ENCODE data around the gene AMBRA1.

Gene AMBRA1

GRCh38 chr11:46600194-46600960 is 6.6 kb upstream of the AMBRA1 start:
- no peak for DNase-seq (ENCODE audit: extremely low read depth, insufficient read length)
- TF ChIP-seq CTCF (IDR thresholded peaks at IDR 0.05; ENCODE audit: insufficient read depth, low read length, poor library complexity, severe bottlenecking) = no peak
- H3K36me3 ChIP-seq (ENCODE audit: control insufficient read depth, insufficient read depth, low read length) = peaks cover 2% of the 10 kb centered on the region; the same call in 1 of the 2 replicates
- no peaks in the 10 kb centered on the region for H3K27me3 ChIP-seq (replicated peaks; ENCODE audit: control insufficient read depth, insufficient read depth, low read length)
- H3K4me3 ChIP-seq (replicated peaks; ENCODE audit: low read depth, low read length) = no peak overlapping the region

- DNase-seq (ENCODE audit: extremely low read depth, insufficient read length) = no peak
- Histone ChIP-seq H3K36me3 (ENCODE audit: control insufficient read depth, insufficient read depth, low read length) (peaks cover 2% of the 10 kb centered on the region; the same call in 1 of the 2 replicates), H3K4me3 (replicated peaks; ENCODE audit: low read depth, low read length) (no peak overlapping the region), H3K27me3 (replicated peaks; ENCODE audit: control insufficient read depth, insufficient read depth, low read length) (no peaks in the 10 kb centered on the region)
- TF ChIP-seq CTCF (IDR thresholded peaks at IDR 0.05; ENCODE audit: insufficient read depth, low read length, poor library complexity, severe bottlenecking) = no peak
Observed at GRCh38 chr11:46599340-46600193, 5.7 kb upstream of the AMBRA1 start.

- Histone ChIP-seq H3K4me3 (replicated peaks; ENCODE audit: low read depth, low read length) (no peak overlapping the region), H3K27me3 (replicated peaks; ENCODE audit: control insufficient read depth, insufficient read depth, low read length) (no peaks in the 10 kb centered on the region), H3K36me3 (ENCODE audit: control insufficient read depth, insufficient read depth, low read length) (no peaks in the 10 kb centered on the region)
- TF ChIP-seq CTCF (IDR thresholded peaks at IDR 0.05; ENCODE audit: insufficient read depth, low read length, poor library complexity, severe bottlenecking) = no peak
- no peak for DNase-seq (ENCODE audit: extremely low read depth, insufficient read length)
Observed at GRCh38 chr11:46597609-46598219, 3.9 kb upstream of the AMBRA1 start.

- no peak for DNase-seq (ENCODE audit: extremely low read depth, insufficient read length)
- no peaks in the 10 kb centered on the region for H3K27me3 ChIP-seq (replicated peaks; ENCODE audit: control insufficient read depth, insufficient read depth, low read length)
- no peaks in the 10 kb centered on the region for H3K36me3 ChIP-seq (ENCODE audit: control insufficient read depth, insufficient read depth, low read length)
- no peak for TF ChIP-seq CTCF (IDR thresholded peaks at IDR 0.05; ENCODE audit: insufficient read depth, low read length, poor library complexity, severe bottlenecking)
- H3K4me3 ChIP-seq (replicated peaks; ENCODE audit: low read depth, low read length) = no peak overlapping the region
Observed at GRCh38 chr11:46597155-46597554, 3.3 kb upstream of the AMBRA1 start.

GRCh38 chr11:46594785-46595184 is 962 bp upstream of the AMBRA1 start:
- no peak for DNase-seq (ENCODE audit: extremely low read depth, insufficient read length)
- no peak for TF ChIP-seq CTCF (IDR thresholded peaks at IDR 0.05; ENCODE audit: insufficient read depth, low read length, poor library complexity, severe bottlenecking)
- no peak overlapping the region for H3K4me3 ChIP-seq (replicated peaks; ENCODE audit: low read depth, low read length)
- H3K27me3 ChIP-seq (replicated peaks; ENCODE audit: control insufficient read depth, insufficient read depth, low read length) = no peaks in the 10 kb centered on the region
- H3K36me3 ChIP-seq (ENCODE audit: control insufficient read depth, insufficient read depth, low read length) = no peaks in the 10 kb centered on the region

Measured in GM06990 (cell line).